Fibroblast of lung (primary cell): ENCODE measurements around the gene KRTAP4-1. TPM values are rescaled to one million over a fixed set of nuclear protein-coding genes. Genes with fewer than 3 reads are reported as not detected.

Experiments
- DNase-seq, 2 donors: peaks; one replicate each; pipeline versions ENCODE4 v3.0.0 to v3.0.0-alpha.2; 2010; ENCODE audit warnings: low read depth in 2 of 2
- H2AFZ ChIP-seq: 2 replicates; pipeline ENCODE4 v1.5.1; 2012; ENCODE audit warnings: low read length, control low read depth, inconsistent platforms
- H3K27ac ChIP-seq: 2 replicates; pipeline ENCODE4 v1.5.1; 2011; ENCODE audit warnings: low read length, control low read depth; ENCODE audit not compliant: insufficient read depth
- H3K27me3 ChIP-seq: 2 replicates; pipeline ENCODE4 v1.5.1; 2011; ENCODE audit warnings: mild to moderate bottlenecking, low read length; ENCODE audit not compliant: control insufficient read depth, insufficient read depth
- H3K36me3 ChIP-seq: 2 replicates; pipeline ENCODE4 v1.5.1; 2011; ENCODE audit warnings: low read length; ENCODE audit not compliant: control insufficient read depth, insufficient read depth
- H3K4me1 ChIP-seq: 2 replicates; pipeline ENCODE4 v1.5.1; 2011; ENCODE audit warnings: low read length; ENCODE audit not compliant: control insufficient read depth, insufficient read depth; ENCODE audit errors: extremely low read depth
- H3K4me2 ChIP-seq: 2 replicates; pipeline ENCODE4 v1.5.1; 2011; ENCODE audit warnings: low read length, control low read depth; ENCODE audit not compliant: insufficient read depth; ENCODE audit errors: extremely low read depth
- H3K4me3 ChIP-seq, 4 experiments: fragments of 200-600 bp in 1 of 4; sonication (generic) in 1 of 4; replicated peaks in 1 of 4; 2 replicates each; pipeline ENCODE4 v1.5.1; 2011 to 2016; ENCODE audit warnings: low read length in 4 of 4, low read depth in 3 of 4, mild to moderate bottlenecking in 3 of 4, control low read depth in 2 of 4, inconsistent platforms in 1 of 4, mixed read lengths in 1 of 4; ENCODE audit not compliant: insufficient read depth in 1 of 4; ENCODE audit errors: control extremely low read depth in 1 of 4
- H3K79me2 ChIP-seq: 2 replicates; pipeline ENCODE4 v1.5.1; 2012; ENCODE audit warnings: mild to moderate bottlenecking, low read length, inconsistent platforms; ENCODE audit not compliant: control insufficient read depth, insufficient read depth
- H3K9ac ChIP-seq: 2 replicates; pipeline ENCODE4 v1.5.1; 2011; ENCODE audit warnings: mild to moderate bottlenecking, low read length, control low read depth; ENCODE audit not compliant: insufficient read depth
- H3K9me3 ChIP-seq: 2 replicates; pipeline ENCODE4 v1.5.1; 2012; ENCODE audit warnings: low read depth, low read length; ENCODE audit not compliant: control insufficient read depth, insufficient read depth
- H4K20me1 ChIP-seq: 2 replicates; pipeline ENCODE4 v1.5.1; 2011; ENCODE audit warnings: low read length; ENCODE audit not compliant: control insufficient read depth, insufficient read depth; ENCODE audit errors: extremely low read depth
- CTCF ChIP-seq, 2 donors: IDR thresholded peaks in 1 of 2; conservative IDR thresholded peaks in 1 of 2; 1 replicate in 1 of 2; 2 replicates in 1 of 2; pipeline ENCODE4 v1.5.1; 2011 to 2012; ENCODE audit warnings: low read length in 2 of 2, control low read depth in 1 of 2, inconsistent platforms in 1 of 2, low read depth in 1 of 2, mild to moderate bottlenecking in 1 of 2
- EZH2 ChIP-seq: IDR thresholded peaks from 2 replicates; pipeline ENCODE4 v1.5.1; 2012; ENCODE audit warnings: low read length, control low read depth, mild to moderate bottlenecking; ENCODE audit errors: missing control alignments
- polyA plus RNA-seq, 2 donors: library from polyadenylated mRNA; depleted of rRNA in 1 of 2; stranded (reverse) in 1 of 2; unstranded in 1 of 2; fragments of >200 nt; gene quantifications; 2 replicates each; pipeline ENCODE4 v1.2.1, GENCODE V29; 2011 to 2012; ENCODE audit warnings: missing spikeins in 1 of 2
- total RNA-seq: library from RNA; depleted of rRNA; stranded (reverse); fragments of >200 nt; gene quantifications from 2 replicates; pipeline ENCODE4 v1.2.1, GENCODE V29; 2014

KRTAP4-1 gene
- total and polyA plus RNA-seq, 2 donors (not counting 1 experiment from before 2014, with no cell fraction given) = not detected

GRCh38 chr17:41177727-41178271, 6.9 kb downstream of the KRTAP4-1 start, which contains the start of gene KRTAP4-2:
TSS of gene KRTAP4-2 (minus strand) at chr17:41178221. CDS start at chr17:41178164, 57 bp downstream.
- H3K9ac ChIP-seq = no peak within 1 kb of the TSS
- TF ChIP-seq EZH2 (no peak), CTCF (conservative IDR thresholded peaks at IDR 0.05 in 1 of 2, IDR thresholded peaks at IDR 0.05 in 1 of 2; ENCODE audit: low read depth in 1 of 2, low read length in 2 of 2) (no peak)
- H2AFZ ChIP-seq = peak within 1 kb of the TSS; percentile 31
- H3K27ac ChIP-seq = no peak within 1 kb of the TSS
- no peaks in the 10 kb centered on the region for H4K20me1 ChIP-seq
- H3K4me2 ChIP-seq = no peak within 1 kb of the TSS
- H3K27me3 ChIP-seq = no peaks in the 10 kb centered on the region
- H3K9me3 ChIP-seq = no peaks in the 10 kb centered on the region
- no peak for DNase-seq
- H3K4me1 ChIP-seq = peaks cover 7% of the 10 kb centered on the region
- H3K79me2 ChIP-seq = no peaks in the 10 kb centered on the region
- H3K36me3 ChIP-seq = no peaks in the 10 kb centered on the region
- H3K4me3 ChIP-seq = no peak within 1 kb of the TSS

GRCh38 chr17:41176744-41177387, 7.8 kb downstream of the KRTAP4-1 start:
- Histone ChIP-seq H3K9me3 (no peaks in the 10 kb centered on the region), H3K4me1 (peaks cover 7% of the 10 kb centered on the region), H3K4me2 (no peak overlapping the region), H3K4me3 (no peak overlapping the region), H3K79me2 (no peaks in the 10 kb centered on the region), H3K27ac (no peak overlapping the region), H3K36me3 (no peaks in the 10 kb centered on the region), H4K20me1 (no peaks in the 10 kb centered on the region), H3K27me3 (no peaks in the 10 kb centered on the region), H3K9ac (no peak overlapping the region), H2AFZ (no peak overlapping the region)
- no peak for DNase-seq
- TF ChIP-seq CTCF (conservative IDR thresholded peaks at IDR 0.05 in 1 of 2, IDR thresholded peaks at IDR 0.05 in 1 of 2; ENCODE audit: low read depth in 1 of 2, low read length in 2 of 2) (no peak), EZH2 (no peak)

GRCh38 chr17:41171886-41172285, 12.8 kb downstream of the KRTAP4-1 start:
- Histone ChIP-seq H3K36me3 (no peaks in the 10 kb centered on the region), H3K4me2 (no peak overlapping the region), H3K4me3 (no peak overlapping the region), H3K79me2 (no peaks in the 10 kb centered on the region), H4K20me1 (no peaks in the 10 kb centered on the region), H3K4me1 (no peaks in the 10 kb centered on the region), H3K9me3 (no peaks in the 10 kb centered on the region), H3K27ac (no peak overlapping the region), H2AFZ (no peak overlapping the region), H3K27me3 (no peaks in the 10 kb centered on the region), H3K9ac (no peak overlapping the region)
- TF ChIP-seq EZH2 = no peak
- TF ChIP-seq CTCF (conservative IDR thresholded peaks at IDR 0.05 in 1 of 2, IDR thresholded peaks at IDR 0.05 in 1 of 2; ENCODE audit: low read depth in 1 of 2, low read length in 2 of 2) = no peak
- peak in 1 of 2 donors; percentile 4 for DNase-seq
